Neuronal stem cell (in vitro differentiated cells): Measurements from ENCODE around the gene BCL2.

Experiments used
- DNase-seq: peaks from one replicate; pipeline ENCODE4 v3.0.0-alpha.2; 2013; ENCODE audit warnings: low spot score
- H2AFZ ChIP-seq: one replicate; pipeline ENCODE4 v1.6.1; 2013; ENCODE audit warnings: mild to moderate bottlenecking, low read length, inconsistent platforms
- H2AK5ac ChIP-seq: 2 replicates; pipeline ENCODE4 v1.6.1; 2013; ENCODE audit warnings: low read depth, mild to moderate bottlenecking, inconsistent platforms, low read length, moderate library complexity, mixed read lengths
- H2BK120ac ChIP-seq: 2 replicates; pipeline ENCODE4 v1.6.1; 2013; ENCODE audit warnings: low read depth, mild to moderate bottlenecking, inconsistent platforms, low read length, moderate library complexity, mixed read lengths
- H2BK12ac ChIP-seq: one replicate; pipeline ENCODE4 v1.6.1; 2013; ENCODE audit warnings: low read length, inconsistent platforms
- H2BK15ac ChIP-seq: 2 replicates; pipeline ENCODE4 v1.6.1; 2013; ENCODE audit warnings: mild to moderate bottlenecking, low read length, inconsistent platforms, mixed read lengths
- H2BK5ac ChIP-seq: one replicate; pipeline ENCODE4 v1.6.1; 2013; ENCODE audit warnings: inconsistent platforms, mild to moderate bottlenecking, low read length, moderate library complexity
- H3K14ac ChIP-seq: one replicate; pipeline ENCODE4 v1.6.1; 2013; ENCODE audit warnings: low read length, inconsistent platforms
- H3K18ac ChIP-seq: 2 replicates; pipeline ENCODE4 v1.6.1; 2013; ENCODE audit warnings: low read length, inconsistent platforms
- H3K23ac ChIP-seq: 2 replicates; pipeline ENCODE4 v1.6.1; 2013; ENCODE audit warnings: low read depth, mild to moderate bottlenecking, mixed read lengths, low read length, inconsistent platforms; ENCODE audit not compliant: poor library complexity
- H3K27ac ChIP-seq: replicated peaks from 3 replicates; pipeline ENCODE4 v1.5.1; 2013; ENCODE audit warnings: low read length, inconsistent platforms
- H3K27me3 ChIP-seq, 3 experiments: 2 replicates each; pipeline ENCODE4 v1.6.1; 2013; ENCODE audit warnings: low read length in 3 of 3, mild to moderate bottlenecking in 2 of 3, inconsistent platforms in 1 of 3, low read depth in 1 of 3, mixed read lengths in 1 of 3, moderate library complexity in 1 of 3; ENCODE audit not compliant: control insufficient read depth in 3 of 3, insufficient read depth in 3 of 3
- H3K36me3 ChIP-seq, 2 donors: replicated peaks in 1 of 2; 2 replicates each; pipeline ENCODE4 v1.6.1; 2013; ENCODE audit warnings: low read length in 2 of 2; ENCODE audit not compliant: control insufficient read depth in 2 of 2, insufficient read depth in 2 of 2
- H3K4ac ChIP-seq: 2 replicates; pipeline ENCODE4 v1.6.1; 2013; ENCODE audit warnings: inconsistent platforms, mild to moderate bottlenecking, low read length, moderate library complexity
- H3K4me1 ChIP-seq, 2 donors: 1 replicate in 1 of 2; 2 replicates in 1 of 2; pipeline ENCODE4 v1.6.1; 2013; ENCODE audit warnings: low read length in 2 of 2, low read depth in 1 of 2; ENCODE audit not compliant: control insufficient read depth in 2 of 2, insufficient read depth in 1 of 2
- H3K4me2 ChIP-seq: one replicate; pipeline ENCODE4 v1.6.1; 2013; ENCODE audit warnings: mild to moderate bottlenecking, low read length, inconsistent platforms; ENCODE audit not compliant: insufficient read depth, poor library complexity, severe bottlenecking
- H3K4me3 ChIP-seq, 2 donors: 2 replicates each; pipeline ENCODE4 v1.5.1; 2013; ENCODE audit warnings: low read length in 2 of 2, mild to moderate bottlenecking in 2 of 2, inconsistent platforms in 1 of 2, moderate library complexity in 1 of 2
- H3K79me1 ChIP-seq: one replicate; pipeline ENCODE4 v1.6.1; 2013; ENCODE audit warnings: low read depth, mild to moderate bottlenecking, inconsistent platforms, low read length, moderate library complexity
- H3K9ac ChIP-seq: one replicate; pipeline ENCODE4 v1.6.1; 2013; ENCODE audit warnings: mild to moderate bottlenecking, low read depth, low read length, inconsistent platforms; ENCODE audit not compliant: poor library complexity
- H3K9me3 ChIP-seq, 2 donors: replicated peaks in 1 of 2; 2 replicates each; pipeline versions ENCODE3 to v1.6.1; 2013; ENCODE audit warnings: low read length in 2 of 2, mild to moderate bottlenecking in 2 of 2, inconsistent platforms in 1 of 2, low read depth in 1 of 2, mixed read lengths in 1 of 2, moderate library complexity in 1 of 2; ENCODE audit not compliant: control insufficient read depth in 2 of 2, insufficient read depth in 1 of 2
- H4K8ac ChIP-seq: one replicate; pipeline ENCODE4 v1.6.1; 2013; ENCODE audit warnings: low read depth, mild to moderate bottlenecking, inconsistent platforms, low read length, moderate library complexity
- H4K91ac ChIP-seq: one replicate; pipeline ENCODE4 v1.6.1; 2013; ENCODE audit warnings: low read length, low read depth, mild to moderate bottlenecking, inconsistent platforms; ENCODE audit not compliant: poor library complexity
- WGBS, 2 donors: extraction: QIAGEN DNeasy Blood & Tissue Kit; methylation state at CpG; one replicate each; pipeline ENCODE4 v1.1.7; 2013; ENCODE audit warnings: missing lambda C conversion rate in 2 of 2, mixed read lengths in 1 of 2; ENCODE audit not compliant: insufficient read length in 2 of 2, insufficient replicate concordance in 1 of 2; ENCODE audit errors: extremely low coverage in 2 of 2; 5-methylcytosine and 5-hydroxymethylcytosine counted together

BCL2 gene

DNA sequence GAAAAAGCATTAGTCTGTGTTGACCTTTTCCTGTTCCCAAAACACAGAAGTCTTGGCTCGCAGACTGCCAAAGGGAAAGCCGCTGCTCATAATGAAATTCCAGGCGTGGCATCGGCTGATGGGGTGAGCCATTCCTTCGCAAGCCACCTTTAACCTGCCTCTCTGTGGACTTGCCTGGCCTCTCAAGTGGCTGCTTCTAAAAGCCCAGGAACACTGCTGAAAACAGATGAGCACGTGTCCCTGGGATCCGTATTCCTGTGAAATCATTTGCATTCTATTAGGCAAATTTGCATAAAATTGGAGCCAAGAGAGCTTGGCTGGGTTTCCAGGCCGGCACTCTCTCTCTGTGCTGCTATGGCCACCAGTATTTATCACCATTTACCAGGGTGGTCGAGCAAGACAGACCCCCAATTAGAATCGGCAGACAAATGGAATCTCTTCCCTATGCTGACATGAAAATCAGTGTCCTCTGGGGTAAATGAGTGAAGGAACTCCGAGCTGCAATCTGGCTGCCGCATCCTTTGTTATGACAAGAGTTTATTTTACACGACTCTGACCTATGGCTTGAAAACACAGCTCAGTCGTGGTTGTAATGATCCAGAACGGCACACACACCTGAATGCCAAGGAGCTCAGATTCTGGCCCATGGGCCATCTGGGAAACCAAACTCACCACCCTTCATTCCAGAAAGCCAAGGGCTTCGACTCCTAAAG is 21.7 kb downstream of the BCL2 start:
- no peak overlapping the region for H4K8ac ChIP-seq
- H3K23ac ChIP-seq: no peak overlapping the region
- H3K4ac ChIP-seq: no peak overlapping the region
- no peak overlapping the region for H3K4me3 ChIP-seq
- no peak overlapping the region for H2BK120ac ChIP-seq
- H3K18ac ChIP-seq: no peak overlapping the region
- no peak overlapping the region for H3K4me2 ChIP-seq
- H3K27ac ChIP-seq: no peak overlapping the region
- no peak overlapping the region for H2BK5ac ChIP-seq
- no peak overlapping the region for H4K91ac ChIP-seq
- H3K14ac ChIP-seq: no peak overlapping the region
- H3K79me1 ChIP-seq: no peaks in the 10 kb centered on the region
- DNase-seq: no peak
- H3K36me3 ChIP-seq: peaks cover 0 to 23% of the 10 kb centered on the region in 2 donors
- H3K9ac ChIP-seq: no peak overlapping the region
- H2AFZ ChIP-seq: no peak overlapping the region
- H3K4me1 ChIP-seq: peaks cover 3 to 10% of the 10 kb centered on the region in 2 donors
- H2BK15ac ChIP-seq: no peak overlapping the region
- H2AK5ac ChIP-seq: no peak overlapping the region
- H2BK12ac ChIP-seq: no peak overlapping the region
- H3K27me3 ChIP-seq: no peaks in the 10 kb centered on the region
- no peaks in the 10 kb centered on the region for H3K9me3 ChIP-seq
- WGBS, 2 donors: no CpG with 5 or more reads among the region's 16 CpGs

DNA sequence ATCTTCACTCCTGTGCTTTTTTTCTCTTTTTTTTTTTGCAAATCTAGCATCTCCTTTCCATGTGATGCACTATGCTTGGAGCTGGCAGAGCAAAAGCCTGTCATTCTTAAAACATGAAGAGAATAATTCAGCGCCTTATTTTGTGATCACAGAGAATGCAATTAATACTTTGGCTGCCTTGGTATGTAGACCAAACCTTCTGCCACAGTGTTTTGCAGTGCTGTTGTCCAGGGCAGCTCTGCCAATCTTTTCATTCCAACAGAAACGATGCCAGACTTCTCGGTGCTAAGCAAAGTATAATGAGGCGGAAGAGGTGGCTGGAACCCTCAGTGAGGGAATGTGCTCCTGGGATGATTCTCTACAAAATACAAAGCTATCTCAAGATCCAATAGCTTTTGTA is 25.6 kb downstream of the BCL2 start:
- Histone ChIP-seq H3K23ac (no peak overlapping the region), H2BK15ac (no peak overlapping the region), H2BK12ac (no peak overlapping the region), H2BK120ac (no peak overlapping the region), H3K4me3 (no peak overlapping the region), H3K4me1 (peaks cover 0 to 10% of the 10 kb centered on the region in 2 donors), H3K36me3 (peaks cover 0 to 20% of the 10 kb centered on the region in 2 donors), H3K18ac (no peak overlapping the region), H2AK5ac (no peak overlapping the region), H3K4me2 (no peak overlapping the region), H2BK5ac (no peak overlapping the region), H3K14ac (no peak overlapping the region), H3K27ac (no peak overlapping the region), H3K9me3 (no peaks in the 10 kb centered on the region), H4K8ac (no peak overlapping the region), H3K79me1 (no peaks in the 10 kb centered on the region), H2AFZ (no peak overlapping the region), H4K91ac (no peak overlapping the region), H3K27me3 (no peaks in the 10 kb centered on the region), H3K4ac (no peak overlapping the region), H3K9ac (no peak overlapping the region)
- no CpG with 5 or more reads among the region's 4 CpGs for WGBS, 2 donors
- no peak for DNase-seq

DNA sequence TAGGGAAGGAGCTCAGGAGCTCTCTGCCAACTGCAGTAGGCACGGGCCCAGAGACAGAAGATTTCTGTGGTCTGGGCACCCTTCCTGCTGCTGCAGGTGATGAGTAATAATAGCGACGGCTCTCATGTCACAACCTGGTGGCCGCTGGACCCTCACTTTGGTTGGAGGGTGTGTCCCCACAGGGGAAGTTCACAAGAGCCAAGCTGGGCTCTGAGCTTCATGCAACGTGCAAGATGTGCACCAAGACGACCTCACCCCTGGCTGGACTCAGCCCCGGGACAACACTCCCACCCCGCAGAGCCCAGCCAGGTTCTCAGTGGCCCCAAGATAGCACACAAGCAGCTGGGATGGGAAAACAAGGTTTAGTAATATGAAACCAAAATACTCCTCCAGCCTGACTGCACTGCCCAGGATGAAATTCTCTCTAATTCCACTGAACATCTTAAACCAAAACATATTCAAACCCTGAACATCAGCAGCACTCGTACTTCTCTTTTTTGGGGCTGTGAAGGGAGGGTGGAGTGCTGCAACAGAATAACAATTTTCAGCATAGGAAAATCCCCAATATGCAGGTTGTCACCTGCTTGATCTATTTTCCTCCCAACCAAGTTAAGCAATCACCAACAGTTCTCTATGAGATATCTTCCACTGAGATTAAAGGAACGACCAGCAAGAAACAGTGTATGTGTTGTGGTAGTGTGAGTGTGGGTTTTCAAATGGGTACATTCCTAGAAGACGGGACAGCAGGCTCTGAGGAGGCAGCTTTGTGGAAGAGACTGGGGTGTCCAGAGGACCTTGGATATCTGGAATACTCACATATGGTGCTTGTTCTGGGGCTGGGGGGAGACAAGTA is 26.5 kb downstream of the BCL2 start:
- Histone ChIP-seq H3K23ac (no peak overlapping the region), H4K91ac (no peak overlapping the region), H3K79me1 (no peaks in the 10 kb centered on the region), H2BK12ac (peak overlapping the region; percentile 26), H3K4ac (no peak overlapping the region), H2AFZ (no peak overlapping the region), H3K27me3 (no peaks in the 10 kb centered on the region), H3K27ac (no peak overlapping the region), H2BK5ac (no peak overlapping the region), H4K8ac (no peak overlapping the region), H2BK15ac (no peak overlapping the region), H2BK120ac (no peak overlapping the region), H3K36me3 (peaks cover 0 to 17% of the 10 kb centered on the region in 2 donors), H2AK5ac (no peak overlapping the region), H3K4me2 (no peak overlapping the region), H3K4me3 (peak overlapping the region in 1 of 2 donors; percentile 32), H3K18ac (peak overlapping the region; percentile 36), H3K9ac (no peak overlapping the region), H3K9me3 (no peaks in the 10 kb centered on the region), H3K14ac (no peak overlapping the region), H3K4me1 (peaks cover 0 to 10% of the 10 kb centered on the region in 2 donors)
- DNase-seq: no peak
- no CpG with 5 or more reads among the region's 11 CpGs for WGBS, 2 donors

- Histone ChIP-seq H2BK120ac (no peak overlapping the region), H2BK15ac (no peak overlapping the region), H3K27ac (no peak overlapping the region), H3K18ac (no peak overlapping the region), H3K36me3 (peaks cover 0 to 16% of the 10 kb centered on the region in 2 donors), H2AFZ (no peak overlapping the region), H3K9ac (no peak overlapping the region), H2BK12ac (no peak overlapping the region), H3K9me3 (no peaks in the 10 kb centered on the region), H3K4me1 (peaks cover 0 to 10% of the 10 kb centered on the region in 2 donors), H4K8ac (no peak overlapping the region), H3K4me3 (no peak overlapping the region), H3K14ac (no peak overlapping the region), H3K23ac (no peak overlapping the region), H3K79me1 (no peaks in the 10 kb centered on the region), H4K91ac (no peak overlapping the region), H2BK5ac (no peak overlapping the region), H3K4ac (no peak overlapping the region), H3K27me3 (no peaks in the 10 kb centered on the region), H2AK5ac (no peak overlapping the region), H3K4me2 (no peak overlapping the region)
- WGBS, 2 donors: no CpG with 5 or more reads among the region's 5 CpGs
- DNase-seq: no peak
Observed at GRCh38 chr18:63291278-63291677, 28.3 kb downstream of the BCL2 start.
